BLaER1 treated with 17β-estradiol and CSF1 and Interleukin-3, amounts not matched to agents 10 nM and 100 nM (cell line): Measurements from ENCODE around the gene REM1.
"Not testable (repeated sequence)": the region's sequence is repeated elsewhere in the genome, so short reads cannot be mapped to it uniquely, and the experiment has no call there.

ENCODE experiments used
- H3K27ac ChIP-seq, 11 experiments: shearing (Covaris generic); formaldehyde crosslinking; 2 replicates each; pipeline ENCODE4 v1.8.1; 2022
- H3K27me3 ChIP-seq, 11 experiments: shearing (Covaris generic); formaldehyde crosslinking; 2 replicates each; pipeline ENCODE4 v1.8.1; 2022
- H3K36me3 ChIP-seq, 11 experiments: shearing (Covaris generic); formaldehyde crosslinking; 2 replicates each; pipeline ENCODE4 v1.8.1; 2022
- H3K4me1 ChIP-seq, 10 experiments: shearing (Covaris generic); formaldehyde crosslinking; 2 replicates each; pipeline ENCODE4 v1.8.1; 2022
- H3K4me2 ChIP-seq, 11 experiments: shearing (Covaris generic); formaldehyde crosslinking; 2 replicates each; pipeline ENCODE4 v1.8.1; 2022
- H3K4me3 ChIP-seq, 10 experiments: shearing (Covaris generic); formaldehyde crosslinking; 2 replicates each; pipeline ENCODE4 v1.8.1; 2022
- H3K9ac ChIP-seq, 11 experiments: shearing (Covaris generic); formaldehyde crosslinking; 2 replicates each; pipeline ENCODE4 v1.8.1; 2022
- H3K9me3 ChIP-seq, 11 experiments: shearing (Covaris generic); formaldehyde crosslinking; replicated peaks in 1 of 11; 2 replicates each; pipeline ENCODE4 v1.8.1; 2022
- H4K20me1 ChIP-seq, 11 experiments: shearing (Covaris generic); formaldehyde crosslinking; 2 replicates each; pipeline ENCODE4 v1.8.1; 2022
- Cebpa-rat ChIP-seq, 11 experiments: shearing (Covaris generic); IDR thresholded peaks; 2 replicates each; pipeline ENCODE4 v1.8.1; 2022

REM1 gene

GRCh38 chr20:31449511-31450414 lies 25.3 kb upstream of the REM1 start:
- Histone ChIP-seq H3K27ac (no peak overlapping the region), H3K27me3 (no peaks in the 10 kb centered on the region), H3K4me3 (no peak overlapping the region), H3K9ac (no peak overlapping the region), H3K4me1 (peaks cover 0 to 7% (median 4%) of the 10 kb centered on the region in 10 experiments; a peak in 9 of 20 replicates), H3K36me3 (no peaks in the 10 kb centered on the region), H3K4me2 (no peak overlapping the region), H4K20me1 (no peaks in the 10 kb centered on the region), H3K9me3 (peaks cover 5 to 33% (median 14%) of the 10 kb centered on the region in 11 experiments; a peak in 14 of 22 replicates)
- no peak for TF ChIP-seq Cebpa-rat (IDR thresholded peaks at IDR 0.05)

GRCh38 chr20:31452575-31452974 lies 22.5 kb upstream of the REM1 start:
- Histone ChIP-seq H3K4me1 (peaks cover 0 to 7% (median 4%) of the 10 kb centered on the region in 10 experiments; a peak in 9 of 20 replicates), H3K4me2 (no peak overlapping the region), H4K20me1 (no peaks in the 10 kb centered on the region), H3K36me3 (no peaks in the 10 kb centered on the region), H3K9me3 (peaks cover 5 to 33% (median 14%) of the 10 kb centered on the region in 11 experiments; a peak in 14 of 22 replicates), H3K27me3 (no peaks in the 10 kb centered on the region), H3K9ac (no peak overlapping the region), H3K27ac (no peak overlapping the region), H3K4me3 (no peak overlapping the region)
- no peak for TF ChIP-seq Cebpa-rat (IDR thresholded peaks at IDR 0.05)

- H3K27me3 ChIP-seq: no peaks in the 10 kb centered on the region
- no peaks in the 10 kb centered on the region for H3K36me3 ChIP-seq
- no peak overlapping the region for H3K4me3 ChIP-seq
- no peak overlapping the region for H3K4me2 ChIP-seq
- peaks cover 1 to 20% (median 3%) of the 10 kb centered on the region in 11 experiments; a peak in 13 of 22 replicates for H3K9me3 ChIP-seq
- H3K27ac ChIP-seq: no peak overlapping the region
- H4K20me1 ChIP-seq: no peaks in the 10 kb centered on the region
- TF ChIP-seq Cebpa-rat (IDR thresholded peaks at IDR 0.05): no peak
- H3K9ac ChIP-seq: no peak overlapping the region
- H3K4me1 ChIP-seq: peaks cover 0 to 7% (median 4%) of the 10 kb centered on the region in 10 experiments; a peak in 9 of 20 replicates
Measured at GRCh38 chr20:31454361-31454760, 20.7 kb upstream of the REM1 start.

- H4K20me1 ChIP-seq, H3K9ac ChIP-seq, H3K36me3 ChIP-seq, H3K4me1 ChIP-seq, H3K27ac ChIP-seq, H3K4me3 ChIP-seq, H3K4me2 ChIP-seq: not testable (repeated sequence)
- Histone ChIP-seq H3K9me3 (peaks cover 0 to 32% (median 19%) of the 10 kb centered on the region in 11 experiments; a peak in 17 of 22 replicates), H3K27me3 (peaks cover 17 to 35% (median 28%) of the 10 kb centered on the region in 11 experiments)
Measured at GRCh38 chr20:31470946-31471345, 4.1 kb upstream of the REM1 start.

- Histone ChIP-seq H3K4me1 (peaks cover 0 to 9% (median 0%) of the 10 kb centered on the region in 10 experiments; a peak in 4 of 20 replicates), H3K9ac (no peak overlapping the region), H3K9me3 (peaks cover 0 to 33% (median 19%) of the 10 kb centered on the region in 11 experiments; a peak in 17 of 22 replicates), H3K27ac (no peak overlapping the region), H4K20me1 (no peaks in the 10 kb centered on the region), H3K36me3 (no peaks in the 10 kb centered on the region), H3K27me3 (peaks cover 26 to 52% (median 43%) of the 10 kb centered on the region in 11 experiments), H3K4me2 (no peak overlapping the region), H3K4me3 (no peak overlapping the region)
- no peak for TF ChIP-seq Cebpa-rat (IDR thresholded peaks at IDR 0.05)
Measured at GRCh38 chr20:31472395-31473330, 2.4 kb upstream of the REM1 start.

GRCh38 chr20:31473331-31474096 lies 1.6 kb upstream of the REM1 start:
- Histone ChIP-seq H4K20me1 (no peaks in the 10 kb centered on the region), H3K4me3 (no peak overlapping the region), H3K4me1 (peaks cover 0 to 9% (median 0%) of the 10 kb centered on the region in 10 experiments; a peak in 4 of 20 replicates), H3K36me3 (no peaks in the 10 kb centered on the region), H3K9ac (no peak overlapping the region), H3K27me3 (peaks cover 26 to 53% (median 43%) of the 10 kb centered on the region in 11 experiments), H3K9me3 (peaks cover 0 to 33% (median 19%) of the 10 kb centered on the region in 11 experiments; a peak in 17 of 22 replicates), H3K4me2 (peak overlapping the region in 1 of 11 experiments; percentile 6; a peak in 1 of 22 replicates), H3K27ac (no peak overlapping the region)
- no peak for TF ChIP-seq Cebpa-rat (IDR thresholded peaks at IDR 0.05)

- Histone ChIP-seq H3K9me3 (peaks cover 0 to 33% (median 19%) of the 10 kb centered on the region in 11 experiments; a peak in 17 of 22 replicates), H3K4me2 (peak overlapping the region in 1 of 11 experiments; percentile 6; a peak in 2 of 22 replicates), H4K20me1 (no peaks in the 10 kb centered on the region), H3K9ac (no peak overlapping the region), H3K4me1 (peaks cover 0 to 9% (median 0%) of the 10 kb centered on the region in 10 experiments; a peak in 4 of 20 replicates), H3K4me3 (no peak overlapping the region), H3K27ac (no peak overlapping the region), H3K36me3 (no peaks in the 10 kb centered on the region), H3K27me3 (peaks cover 26 to 53% (median 43%) of the 10 kb centered on the region in 11 experiments)
- no peak for TF ChIP-seq Cebpa-rat (IDR thresholded peaks at IDR 0.05)
Measured at GRCh38 chr20:31474097-31474436, 1.0 kb upstream of the REM1 start.
